Bronchial epithelial cell (primary cell): ENCODE measurements around the gene ELMO2. TPM values are rescaled to one million over a fixed set of nuclear protein-coding genes. Genes with fewer than 3 reads are reported as not detected.
A peak's percentile ranks its signal among the peaks of the same experiment; 100 is the strongest.

Source experiments
- DNase-seq: peaks from one replicate; pipeline ENCODE4 v3.0.0-alpha.2; 2010; ENCODE audit warnings: low read depth
- FAIRE-seq: peaks from 2 replicates; lab custom pipeline; 2011; peaks lifted over from hg19 to GRCh38; lab: Jason Lieb, UNC
- H3K27me3 ChIP-seq: 2 replicates; pipeline ENCODE4 v1.5.1; 2011; ENCODE audit warnings: low read length; ENCODE audit not compliant: control insufficient read depth, insufficient read depth
- H3K36me3 ChIP-seq: 2 replicates; pipeline ENCODE4 v1.5.1; 2011; ENCODE audit warnings: low read length; ENCODE audit not compliant: control insufficient read depth, insufficient read depth
- H3K4me3 ChIP-seq: 2 replicates; pipeline ENCODE4 v1.5.1; 2011; ENCODE audit warnings: mild to moderate bottlenecking, low read depth, low read length, control low read depth
- CTCF ChIP-seq: IDR thresholded peaks from 2 replicates; pipeline ENCODE4 v1.5.1; 2011; ENCODE audit warnings: mild to moderate bottlenecking, moderate library complexity, low read length, control low read depth, inconsistent platforms; ENCODE audit not compliant: insufficient read depth, severe bottlenecking
- total RNA-seq: library from RNA; depleted of rRNA; stranded (reverse); fragments of >200 nt; gene quantifications from 2 replicates; pipeline ENCODE4 v1.2.1, GENCODE V29; 2014

ELMO2 gene
- total RNA-seq, 1 donor from 2014 or later, result 15.5 TPM

DNA sequence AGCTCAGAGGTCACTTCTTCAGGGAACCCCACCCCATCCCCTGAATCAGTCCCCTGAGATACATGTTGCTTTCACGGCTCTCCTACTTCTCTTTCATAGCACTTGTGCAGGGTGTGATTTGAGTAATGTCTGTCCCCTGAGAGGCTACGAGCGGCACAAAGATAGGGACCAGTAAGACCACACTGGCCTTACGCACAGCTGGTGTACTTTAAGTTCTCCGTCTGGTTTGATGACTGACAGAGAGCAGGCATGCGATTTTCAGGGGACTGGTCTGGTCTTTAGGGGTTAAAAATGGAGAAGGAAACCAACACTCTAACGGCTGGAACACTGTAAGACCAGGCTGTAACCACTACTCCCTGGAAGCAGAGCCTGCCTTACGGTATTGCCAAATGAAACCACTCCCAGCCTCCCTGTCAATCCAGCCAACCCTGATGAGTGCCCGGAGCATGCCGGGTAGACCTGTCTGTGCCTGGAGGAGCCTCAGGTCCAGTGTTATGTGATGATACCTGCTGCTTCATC is 47.1 kb downstream of the ELMO2 start:
- no peak for TF ChIP-seq CTCF
- no peaks in the 10 kb centered on the region for H3K27me3 ChIP-seq
- FAIRE-seq (peak; percentile 28), DNase-seq (no peak)
- H3K36me3 ChIP-seq, result peaks cover 20% of the 10 kb centered on the region
- H3K4me3 ChIP-seq, result no peak overlapping the region

GRCh38 chr20:46358346-46359058 is 47.9 kb downstream of the ELMO2 start:
- DNase-seq (no peak), FAIRE-seq (no peak)
- H3K36me3 ChIP-seq, result peaks cover 20% of the 10 kb centered on the region
- TF ChIP-seq CTCF, result no peak
- no peaks in the 10 kb centered on the region for H3K27me3 ChIP-seq
- no peak overlapping the region for H3K4me3 ChIP-seq

DNA sequence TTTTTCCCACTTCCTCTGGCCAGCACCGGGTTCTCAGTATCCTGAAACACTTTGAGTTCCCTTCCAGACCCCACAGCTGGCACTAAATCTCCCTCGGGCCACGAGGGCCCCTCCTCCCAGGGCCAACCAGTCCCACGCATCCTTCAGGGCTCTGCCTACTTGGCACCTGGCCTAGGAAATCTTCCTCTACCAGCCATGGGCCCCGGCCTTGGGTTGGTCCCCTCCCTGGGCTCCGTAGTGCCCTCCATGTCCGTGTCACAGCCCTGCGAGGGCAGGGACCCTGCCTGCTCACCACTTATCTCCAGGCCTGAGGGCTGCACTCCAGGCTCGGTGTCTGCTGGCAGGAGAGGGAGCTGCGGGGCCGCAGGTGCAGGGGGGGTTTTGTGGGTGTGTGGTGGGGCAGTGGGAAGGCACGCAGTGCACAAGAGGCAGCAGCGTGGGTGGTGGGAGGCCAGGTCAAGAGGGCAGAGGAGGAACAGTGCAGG is 49.3 kb downstream of the ELMO2 start:
- no peaks in the 10 kb centered on the region for H3K27me3 ChIP-seq
- DNase-seq (no peak), FAIRE-seq (no peak)
- no peak for TF ChIP-seq CTCF
- no peak overlapping the region for H3K4me3 ChIP-seq
- H3K36me3 ChIP-seq, result peaks cover 22% of the 10 kb centered on the region

DNA sequence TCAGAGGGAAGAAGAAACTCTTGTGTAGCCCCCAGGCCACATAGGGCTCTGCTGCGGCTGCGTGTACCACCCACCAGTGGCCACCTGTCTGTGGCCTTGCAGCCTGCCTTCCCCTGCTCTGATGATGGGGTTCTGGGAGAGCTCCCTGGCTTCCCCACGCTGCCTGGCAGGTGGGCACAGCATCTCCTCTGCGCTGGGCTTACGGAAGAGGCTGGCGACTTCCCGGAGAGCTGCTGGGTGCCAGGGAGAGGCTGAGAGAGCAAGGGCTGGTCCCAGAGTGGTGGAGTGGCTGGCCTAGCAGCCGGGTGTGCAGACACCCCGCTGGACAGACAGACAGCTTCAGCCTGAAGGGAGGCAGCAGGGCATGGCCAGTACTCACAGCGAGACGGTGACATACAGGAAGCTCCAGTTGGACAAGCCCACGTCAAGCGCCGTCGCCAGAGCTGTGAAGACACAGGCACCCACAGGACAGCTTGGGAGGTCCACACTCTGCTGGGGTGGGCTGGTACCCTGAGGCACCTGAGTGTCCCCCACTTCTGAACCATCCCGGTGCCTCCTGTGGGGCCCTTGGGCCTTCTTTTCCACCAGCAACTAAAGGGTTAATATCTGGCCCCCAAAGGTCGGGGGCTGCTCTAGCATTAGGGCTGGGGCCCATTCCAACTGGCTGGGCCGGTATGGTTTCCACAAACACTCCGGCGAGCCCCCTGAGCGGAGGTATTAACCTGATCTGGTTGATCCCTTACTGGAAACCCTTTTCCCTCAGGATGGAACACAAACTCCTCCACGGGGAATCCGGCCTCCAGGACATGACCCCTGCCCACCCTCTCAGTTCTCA is 50.0 kb downstream of the ELMO2 start:
- Histone ChIP-seq H3K4me3 (no peak overlapping the region), H3K36me3 (peaks cover 24% of the 10 kb centered on the region), H3K27me3 (no peaks in the 10 kb centered on the region)
- FAIRE-seq (no peak), DNase-seq (no peak)
- TF ChIP-seq CTCF, result no peak

DNA sequence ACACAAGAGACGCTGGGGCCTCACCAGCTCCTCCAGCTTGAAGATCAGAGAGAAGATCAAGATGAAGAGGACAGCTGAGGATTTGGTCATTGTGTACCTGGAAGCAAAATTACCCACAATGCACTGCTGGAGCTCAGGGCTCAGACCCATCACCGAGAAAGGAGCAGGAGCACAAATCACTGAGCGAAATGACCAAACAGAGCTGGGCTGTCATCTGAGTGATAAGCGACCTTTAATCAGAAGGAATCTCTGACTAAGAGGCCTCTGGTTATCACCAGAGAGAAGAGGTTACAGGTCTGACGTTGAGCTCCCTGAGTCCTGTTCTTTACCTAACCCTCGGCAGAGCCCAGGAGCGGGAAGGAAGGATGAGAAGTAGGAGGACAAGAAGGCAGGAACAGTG is 50.6 kb downstream of the ELMO2 start:
- Histone ChIP-seq H3K36me3 (peaks cover 27% of the 10 kb centered on the region), H3K27me3 (no peaks in the 10 kb centered on the region), H3K4me3 (no peak overlapping the region)
- FAIRE-seq, result no peak
- no peak for DNase-seq
- no peak for TF ChIP-seq CTCF
